HL-60 (cell line): ENCODE data around the gene TAF11L5.
"Not testable (repeated sequence)": the region's sequence is repeated elsewhere in the genome, so short reads cannot be mapped to it uniquely, and the experiment has no call there.

Experiments
- GABPA ChIP-seq: IDR thresholded peaks from 2 replicates; pipeline ENCODE4 v1.6.1; 2012; ENCODE audit warnings: low read depth
- POLR2AphosphoS5 ChIP-seq: IDR thresholded peaks from 2 replicates; pipeline ENCODE4 v1.6.1; 2012; ENCODE audit warnings: low read depth
- REST ChIP-seq: IDR thresholded peaks from 2 replicates; pipeline ENCODE4 v1.6.1; 2012; ENCODE audit warnings: low read depth; ENCODE audit not compliant: insufficient replicate concordance
- SPI1 ChIP-seq: IDR thresholded peaks from 2 replicates; pipeline ENCODE4 v1.6.1; 2012; ENCODE audit warnings: low read depth, mild to moderate bottlenecking, borderline replicate concordance
- TF ChIP-seq, protein P1 (sequence below): IDR thresholded peaks from one replicate; pipeline ENCODE4 v1.5.1; 2011; ENCODE audit warnings: low read length, control low read depth, inconsistent platforms; ENCODE audit not compliant: insufficient read depth

GRCh38 chr5:17524935-17525334 is at the start of gene TAF11L5:
- TF ChIP-seq, protein P1, sequence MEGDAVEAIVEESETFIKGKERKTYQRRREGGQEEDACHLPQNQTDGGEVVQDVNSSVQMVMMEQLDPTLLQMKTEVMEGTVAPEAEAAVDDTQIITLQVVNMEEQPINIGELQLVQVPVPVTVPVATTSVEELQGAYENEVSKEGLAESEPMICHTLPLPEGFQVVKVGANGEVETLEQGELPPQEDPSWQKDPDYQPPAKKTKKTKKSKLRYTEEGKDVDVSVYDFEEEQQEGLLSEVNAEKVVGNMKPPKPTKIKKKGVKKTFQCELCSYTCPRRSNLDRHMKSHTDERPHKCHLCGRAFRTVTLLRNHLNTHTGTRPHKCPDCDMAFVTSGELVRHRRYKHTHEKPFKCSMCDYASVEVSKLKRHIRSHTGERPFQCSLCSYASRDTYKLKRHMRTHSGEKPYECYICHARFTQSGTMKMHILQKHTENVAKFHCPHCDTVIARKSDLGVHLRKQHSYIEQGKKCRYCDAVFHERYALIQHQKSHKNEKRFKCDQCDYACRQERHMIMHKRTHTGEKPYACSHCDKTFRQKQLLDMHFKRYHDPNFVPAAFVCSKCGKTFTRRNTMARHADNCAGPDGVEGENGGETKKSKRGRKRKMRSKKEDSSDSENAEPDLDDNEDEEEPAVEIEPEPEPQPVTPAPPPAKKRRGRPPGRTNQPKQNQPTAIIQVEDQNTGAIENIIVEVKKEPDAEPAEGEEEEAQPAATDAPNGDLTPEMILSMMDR: not testable (repeated sequence)
- not testable (repeated sequence) for TF ChIP-seq POLR2AphosphoS5, GABPA, REST, SPI1
